Measurements from ENCODE around the gene RBCK1.
A peak's percentile ranks its signal among the peaks of the same experiment; 100 is the strongest.
"Not testable (repeated sequence)": the region's sequence is repeated elsewhere in the genome, so short reads cannot be mapped to it uniquely, and the experiment has no call there.

The RBCK1 gene

GRCh38 chr20:407953-408842 is at the start of gene RBCK1:
TSS of gene RBCK1 (plus strand) at chr20:408299. CDS start at chr20:408758, 459 bp downstream.
- peak; percentile 54 for DNase-seq (ENCODE audit: low read depth)

DNA sequence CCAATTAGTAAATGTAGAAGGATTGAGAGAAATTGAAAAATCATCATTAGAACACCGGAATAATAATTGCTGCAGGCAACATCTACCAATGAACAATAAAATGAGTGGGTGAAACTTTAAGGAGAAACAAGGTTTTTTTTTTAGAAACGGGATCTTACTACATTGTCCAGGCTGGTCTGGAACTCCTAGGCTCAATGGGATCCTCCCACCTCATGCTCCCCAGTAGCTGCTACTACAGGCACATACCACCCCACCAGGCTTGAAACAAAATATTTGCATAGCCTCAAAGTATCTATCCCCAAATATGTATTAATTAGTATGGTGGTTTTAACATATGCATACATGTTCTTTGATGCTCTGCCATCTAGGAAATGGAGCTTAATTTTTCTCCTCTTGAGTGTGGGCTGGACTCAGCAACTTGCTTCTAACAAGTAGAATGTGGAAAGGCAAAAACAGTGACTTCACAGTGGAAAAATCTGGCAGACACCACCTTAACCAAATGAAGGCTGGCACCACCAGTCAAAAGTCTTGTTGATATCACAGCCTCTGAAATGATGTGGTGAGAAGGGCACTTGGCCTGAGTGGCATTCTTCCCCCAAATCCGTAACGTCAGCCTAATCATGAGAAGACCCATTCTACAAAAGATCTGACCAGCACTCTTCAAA is 49.1 kb upstream of the RBCK1 start:
- DNase-seq (ENCODE audit: low read depth), result no peak

GRCh38 chr20:361561-361960 is 46.5 kb upstream of the RBCK1 start:
- no peak for DNase-seq (ENCODE audit: low read depth)

- DNase-seq (ENCODE audit: low read depth), result peak; percentile 59
Measured at GRCh38 chr20:362271-363254, 45.5 kb upstream of the RBCK1 start.

DNA sequence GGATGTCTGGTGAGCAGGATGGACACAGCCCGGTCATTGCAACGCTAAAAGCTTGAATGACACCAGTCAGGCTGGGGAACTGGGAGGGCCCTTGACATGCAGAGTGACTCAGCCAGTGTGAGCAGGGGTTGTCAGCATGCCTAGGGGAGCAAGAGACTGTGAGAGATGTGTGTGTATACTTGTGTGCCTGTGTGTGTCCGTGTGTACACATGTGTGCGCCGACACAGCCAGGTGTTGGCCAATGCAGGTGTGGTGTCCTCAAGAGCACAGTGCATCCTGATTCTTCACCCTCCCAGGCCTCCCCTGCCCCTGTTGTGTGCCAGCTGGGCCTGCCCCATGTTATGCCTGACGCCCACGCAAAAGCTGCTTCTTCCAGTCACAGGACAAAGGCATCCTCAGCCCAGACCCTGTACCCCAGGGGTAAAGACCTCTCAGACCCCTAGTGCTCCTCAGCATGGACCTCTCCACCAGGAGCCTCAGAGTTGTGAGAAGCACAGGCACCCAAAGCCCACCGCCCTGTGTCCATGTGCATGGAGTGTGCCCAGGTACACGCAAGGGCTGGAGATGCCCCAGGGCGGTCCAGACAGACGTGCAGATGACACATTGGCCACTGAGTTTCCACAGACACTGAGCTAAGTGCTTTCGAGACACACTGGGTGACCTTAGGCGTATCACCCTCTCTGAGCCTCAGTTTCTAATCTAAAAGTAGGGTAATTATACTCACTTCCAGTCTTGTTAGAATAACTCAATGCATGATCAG is 44.6 kb upstream of the RBCK1 start:
- DNase-seq (ENCODE audit: low read depth), result no peak

DNA sequence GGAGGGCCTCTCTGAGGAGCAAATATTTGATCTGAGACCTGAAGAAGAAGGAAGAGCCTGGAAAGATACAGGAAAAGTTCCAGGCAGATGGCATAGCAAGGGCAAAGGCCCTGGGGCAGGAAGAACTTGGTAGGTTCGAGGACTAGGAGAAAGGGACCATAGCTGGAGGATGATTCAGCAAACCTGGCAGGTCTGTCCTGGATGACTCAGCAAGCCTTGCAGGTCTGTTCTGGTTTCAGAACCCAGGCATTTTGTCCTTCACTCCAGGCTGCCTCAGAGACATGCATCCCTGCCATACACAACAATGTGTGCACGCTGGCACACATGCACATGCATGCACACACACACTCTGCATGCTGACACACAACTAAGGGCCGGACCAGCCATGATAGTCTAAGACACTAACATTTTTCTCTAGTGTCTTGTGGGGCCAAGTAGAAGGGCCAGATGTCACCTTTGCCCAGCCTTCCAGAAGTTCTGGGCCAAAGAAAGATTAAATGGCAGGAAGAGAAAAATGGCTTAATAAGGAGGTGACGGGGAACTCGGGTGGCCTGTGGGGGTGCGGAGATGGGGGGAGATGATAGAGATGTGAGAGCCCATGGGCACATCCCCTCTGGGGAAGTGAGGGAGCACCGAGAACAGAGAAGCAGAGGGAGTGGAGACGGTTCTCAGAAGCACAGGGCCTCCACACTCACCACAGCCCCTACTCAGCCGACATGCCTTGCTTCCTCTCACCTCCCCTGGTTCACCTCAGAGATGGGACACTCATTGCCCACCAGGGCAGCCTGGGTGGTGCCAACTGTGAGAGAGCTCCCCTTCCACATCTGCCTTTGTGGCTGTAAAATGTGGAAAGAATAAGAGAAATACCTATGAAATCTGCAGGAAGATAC is 42.9 kb upstream of the RBCK1 start:
- no peak for DNase-seq (ENCODE audit: low read depth)

DNA sequence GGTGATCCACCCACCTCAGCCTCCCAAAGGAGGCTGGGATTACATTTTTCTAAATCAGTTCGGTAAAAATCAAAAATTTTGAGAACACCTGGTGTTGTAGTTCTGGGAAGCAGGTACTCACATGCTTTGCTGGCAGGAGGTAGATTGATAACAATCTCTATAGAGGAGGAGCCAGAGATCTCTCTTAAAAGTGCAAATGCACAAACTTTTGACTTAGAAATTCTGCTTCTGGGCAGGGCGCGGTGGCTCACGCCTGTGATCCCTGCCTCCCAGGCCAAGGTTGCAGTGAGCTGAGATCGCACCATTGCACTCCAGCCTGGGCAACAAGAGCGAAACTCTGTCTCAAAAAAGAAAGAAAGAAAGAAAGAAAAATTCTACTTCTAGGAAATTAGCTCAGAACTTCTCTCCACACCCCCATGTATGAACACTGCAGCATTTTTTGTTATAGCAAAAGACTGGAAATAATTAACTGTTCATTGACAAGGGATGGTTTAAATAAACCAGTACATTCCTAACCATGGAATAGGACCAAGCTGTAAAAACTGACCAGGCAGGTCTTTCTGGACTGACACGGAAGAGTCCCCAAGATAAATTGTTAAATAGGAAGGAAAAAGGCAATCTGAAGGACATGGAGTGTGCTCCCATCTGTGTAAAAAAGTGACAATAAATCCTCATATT is 41.9 kb upstream of the RBCK1 start:
- no peak for DNase-seq (ENCODE audit: low read depth)

DNA sequence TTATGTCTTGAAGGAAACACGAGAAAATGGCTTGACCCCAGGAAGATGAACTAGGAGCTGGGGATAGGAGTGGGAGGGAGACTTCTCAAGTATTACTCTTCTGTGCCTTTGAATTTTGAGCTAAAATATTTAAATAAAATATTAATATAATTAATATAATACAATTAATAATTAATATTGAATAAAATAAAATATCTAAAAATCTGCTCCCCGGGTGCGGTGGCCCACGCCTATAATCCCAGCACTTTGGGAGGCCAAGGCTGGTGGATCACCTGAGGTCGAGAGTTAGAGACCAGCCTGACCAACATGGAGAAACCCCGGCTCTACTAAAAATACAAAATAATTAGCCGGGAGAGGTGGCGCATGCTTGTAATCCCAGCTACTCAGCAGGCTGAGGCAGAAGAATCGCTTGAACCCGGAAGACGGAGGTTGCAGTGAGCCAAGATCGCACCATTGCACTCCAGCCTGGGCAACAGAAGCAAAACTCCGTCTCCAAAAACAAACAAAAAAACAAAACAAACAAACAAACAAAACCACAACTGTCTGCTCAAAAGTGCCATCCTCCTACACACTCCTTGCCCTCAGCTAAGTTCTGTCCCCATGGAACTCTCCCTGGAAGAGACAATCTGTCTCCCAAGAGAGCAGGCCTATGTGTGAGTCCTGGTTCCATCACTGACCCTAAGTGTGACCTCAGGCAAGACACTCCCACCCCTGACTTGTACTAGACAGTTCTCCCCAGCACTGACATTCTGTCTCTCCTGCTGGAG is 41.2 kb upstream of the RBCK1 start:
- DNase-seq (ENCODE audit: low read depth), result no peak

- DNase-seq (ENCODE audit: low read depth), result no peak
Measured at GRCh38 chr20:367486-367887, 40.6 kb upstream of the RBCK1 start.

GRCh38 chr20:368915-369314 is 39.2 kb upstream of the RBCK1 start:
- DNase-seq (ENCODE audit: low read depth), result no peak

- no peak for DNase-seq (ENCODE audit: low read depth)
Measured at GRCh38 chr20:370151-370600, 37.9 kb upstream of the RBCK1 start.

- no peak for DNase-seq (ENCODE audit: low read depth)
Measured at GRCh38 chr20:370977-371754, 36.9 kb upstream of the RBCK1 start.

DNA sequence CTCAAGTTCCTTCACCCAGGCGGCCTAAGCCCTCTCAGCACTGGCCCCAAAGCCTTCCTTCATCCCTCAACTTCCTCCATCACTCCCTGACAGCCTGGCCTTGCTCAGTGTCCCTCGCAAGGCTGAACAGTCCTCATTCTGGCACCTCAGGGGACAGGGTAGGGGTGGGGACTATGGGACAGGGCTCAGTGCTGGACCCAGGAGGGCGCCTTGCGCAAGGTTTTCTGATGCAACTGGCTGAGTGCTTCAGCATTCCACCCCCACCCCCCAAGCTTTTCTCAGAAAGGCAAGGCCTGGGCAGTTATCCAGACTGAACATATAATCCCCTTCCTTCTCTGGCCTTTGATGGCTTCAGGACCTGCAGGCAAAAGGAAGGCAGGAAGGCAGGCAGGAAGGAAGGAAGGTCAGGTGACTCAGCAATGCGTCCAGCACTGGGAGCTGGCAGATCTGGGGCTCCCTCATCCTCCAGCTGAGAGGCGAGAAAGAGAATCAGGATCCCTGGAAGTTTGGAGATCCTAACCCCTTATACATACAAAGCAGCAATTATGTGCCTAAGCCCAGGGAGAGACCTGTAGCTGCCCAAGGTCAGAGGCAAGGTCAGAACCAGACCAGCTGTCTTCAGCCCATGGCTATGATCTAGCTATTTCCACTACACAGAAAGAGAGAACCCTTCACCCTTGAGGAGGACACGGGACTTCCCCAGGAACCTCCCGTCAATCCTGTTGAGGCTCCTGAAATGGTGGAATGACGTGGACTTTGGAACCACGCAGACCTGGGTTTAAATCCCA is 36.1 kb upstream of the RBCK1 start:
- DNase-seq (ENCODE audit: low read depth), result peak; percentile 52

GRCh38 chr20:372543-373082 is 35.5 kb upstream of the RBCK1 start:
- DNase-seq (ENCODE audit: low read depth), result not testable (repeated sequence)

DNA sequence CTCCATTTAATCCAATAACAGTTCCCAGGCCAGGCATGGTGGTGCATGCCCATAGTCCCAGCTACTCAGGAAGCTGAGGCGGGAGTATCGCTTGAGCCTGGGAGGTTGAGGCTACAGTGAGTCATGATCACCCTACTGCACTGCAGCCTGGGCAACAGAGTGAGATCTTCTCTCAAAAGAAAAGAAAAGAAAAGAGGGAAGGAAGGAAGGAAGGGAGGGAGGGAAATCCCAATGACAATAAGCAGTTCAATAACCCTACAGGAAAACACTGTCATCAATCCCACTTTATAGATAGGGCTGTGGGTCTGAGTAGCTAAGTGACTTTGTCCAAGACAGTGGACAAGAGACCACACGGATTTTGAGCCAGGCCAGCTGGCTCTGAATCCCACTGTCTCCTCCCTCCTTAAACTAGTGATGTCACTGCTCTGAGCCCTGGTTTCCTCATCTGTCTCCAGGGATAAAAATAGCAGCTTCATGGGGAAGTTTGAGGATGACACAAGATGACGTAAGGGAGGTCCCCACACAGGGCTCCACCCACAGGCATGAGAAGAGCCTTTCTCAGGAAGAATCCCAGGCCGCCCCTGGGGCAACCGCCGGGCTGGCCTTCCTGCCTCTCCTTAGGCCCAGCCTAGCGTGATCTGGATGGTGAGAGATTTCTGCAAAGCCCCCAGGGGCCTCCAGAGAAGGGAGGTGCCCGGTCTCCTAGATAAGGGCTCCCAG is 34.8 kb upstream of the RBCK1 start:
- DNase-seq (ENCODE audit: low read depth), result peak; percentile 36

- no peak for DNase-seq (ENCODE audit: low read depth)
Measured at GRCh38 chr20:375265-375889, 32.7 kb upstream of the RBCK1 start.
